ENCODE results near the gene NRTN.

Gene NRTN

GRCh38 chr19:5827342-5827890 is 22.5 kb downstream of the NRTN start:
- no peak for TF ChIP-seq TAF1 (IDR thresholded peaks at IDR 0.05; ENCODE audit: low read depth)
- no peak for TF ChIP-seq EGR1 (IDR thresholded peaks at IDR 0.05)

GRCh38 chr19:5827891-5828660 is 23.2 kb downstream of the NRTN start:
- TF ChIP-seq TEAD4 (IDR thresholded peaks at IDR 0.05) (no peak), ZBTB7A (IDR thresholded peaks at IDR 0.05; ENCODE audit: low read depth) (no peak), RAD21 (IDR thresholded peaks at IDR 0.05; ENCODE audit: low read depth) (no peak), MAX (IDR thresholded peaks at IDR 0.05) (no peak), NFIC (IDR thresholded peaks at IDR 0.05) (no peak)

GRCh38 chr19:5828661-5829566 is 24.0 kb downstream of the NRTN start:
- no peak for TF ChIP-seq CREB1 (IDR thresholded peaks at IDR 0.05; ENCODE audit: low read depth)
- TF ChIP-seq TEAD4 (IDR thresholded peaks at IDR 0.05): no peak
- no peak for TF ChIP-seq TAF1 (IDR thresholded peaks at IDR 0.05; ENCODE audit: low read depth)
- 0 out of 2 replicates have a peak, but pooled peaks have one; percentile 10 for TF ChIP-seq ZBTB7A (IDR thresholded peaks at IDR 0.05; ENCODE audit: low read depth)
- no peak for TF ChIP-seq USF1 (IDR thresholded peaks at IDR 0.05)
- TF ChIP-seq EGR1 (IDR thresholded peaks at IDR 0.05): no peak
- 0 out of 2 replicates have a peak, but pooled peaks have one; percentile 22 for TF ChIP-seq EP300 (IDR thresholded peaks at IDR 0.05; ENCODE audit: borderline replicate concordance)
- TF ChIP-seq NFIC (IDR thresholded peaks at IDR 0.05): no peak
- no peak for TF ChIP-seq FOXM1 (IDR thresholded peaks at IDR 0.05; ENCODE audit: borderline replicate concordance, low read depth)
- no peak for TF ChIP-seq YY1 (IDR thresholded peaks at IDR 0.05; ENCODE audit: low read depth)
- TF ChIP-seq REST (IDR thresholded peaks at IDR 0.05; ENCODE audit: low read depth): no peak
- 0 out of 2 replicates have a peak, but pooled peaks have one; percentile 41 for TF ChIP-seq TCF12 (IDR thresholded peaks at IDR 0.05; ENCODE audit: low read depth)
- TF ChIP-seq RAD21 (IDR thresholded peaks at IDR 0.05; ENCODE audit: low read depth): no peak
- TF ChIP-seq CEBPB (IDR thresholded peaks at IDR 0.05): no peak
- TF ChIP-seq MAX (IDR thresholded peaks at IDR 0.05): no peak

GRCh38 chr19:5829567-5830310 is 24.9 kb downstream of the NRTN start:
- no peak for TF ChIP-seq TAF1 (IDR thresholded peaks at IDR 0.05; ENCODE audit: low read depth)
- TF ChIP-seq CEBPB (IDR thresholded peaks at IDR 0.05): no peak
- TF ChIP-seq REST (IDR thresholded peaks at IDR 0.05; ENCODE audit: low read depth): no peak
- TF ChIP-seq EP300 (IDR thresholded peaks at IDR 0.05; ENCODE audit: borderline replicate concordance): no peak
- no peak for TF ChIP-seq YY1 (IDR thresholded peaks at IDR 0.05; ENCODE audit: low read depth)
- TF ChIP-seq MAX (IDR thresholded peaks at IDR 0.05): no peak
- no peak for TF ChIP-seq EGR1 (IDR thresholded peaks at IDR 0.05)
- no peak for TF ChIP-seq NFIC (IDR thresholded peaks at IDR 0.05)

GRCh38 chr19:5831159-5831558 is 26.3 kb downstream of the NRTN start:
- TF ChIP-seq CREB1 (IDR thresholded peaks at IDR 0.05; ENCODE audit: low read depth): no peak
- no peak for TF ChIP-seq ZBTB7A (IDR thresholded peaks at IDR 0.05; ENCODE audit: low read depth)
- TF ChIP-seq USF1 (IDR thresholded peaks at IDR 0.05): no peak
- no peak for TF ChIP-seq RAD21 (IDR thresholded peaks at IDR 0.05; ENCODE audit: low read depth)
- no peak for TF ChIP-seq TAF1 (IDR thresholded peaks at IDR 0.05; ENCODE audit: low read depth)

Measured in Ishikawa (cell line).